Activated CD4-positive, alpha-beta memory T cell treated with anti-CD3 and anti-CD28 coated beads, Interleukin-2, amount 10 ng/mL, durations not matched to agents 7 days and 5 days (primary cell): ENCODE measurements around the gene PTX4. TPM values are rescaled to one million over a fixed set of nuclear protein-coding genes. Genes with fewer than 3 reads are reported as not detected.

Experiments
- CTCF ChIA-PET: fragments of 350-600 bp; sonication (Branson Sonifier 250); formaldehyde crosslinking; loops from one replicate; lab custom pipeline; 2021; ENCODE audit warnings: antibody characterized with exemption, inconsistent platforms; lab: Charles Lee
- POLR2A ChIA-PET: fragments of 350-600 bp; sonication (Branson Sonifier 250); formaldehyde crosslinking; loops from one replicate; lab custom pipeline; 2021; ENCODE audit warnings: antibody characterized with exemption; lab: Charles Lee
- DNase-seq: peaks from one replicate; pipeline ENCODE4 v3.0.0-alpha.2; 2020
- H3K27ac Mint-ChIP-seq: one replicate; pipeline ENCODE4 v1.8.0; 2021; ENCODE audit warnings: mild to moderate bottlenecking, mixed read lengths
- H3K27me3 Mint-ChIP-seq: one replicate; pipeline ENCODE4 v1.8.0; 2021; ENCODE audit warnings: mixed read lengths
- H3K36me3 Mint-ChIP-seq: one replicate; pipeline ENCODE4 v1.8.0; 2021; ENCODE audit warnings: low read depth, mixed read lengths
- H3K4me1 Mint-ChIP-seq: one replicate; pipeline ENCODE4 v1.8.0; 2021; ENCODE audit warnings: mixed read lengths
- H3K4me3 Mint-ChIP-seq: one replicate; pipeline ENCODE4 v1.8.0; 2021; ENCODE audit warnings: mild to moderate bottlenecking, mixed read lengths
- H3K9me3 Mint-ChIP-seq: one replicate; pipeline ENCODE4 v1.8.0; 2021; ENCODE audit warnings: mixed read lengths
- total RNA-seq, 2 experiments: library from RNA; stranded (reverse); gene quantifications; one replicate each; pipeline ENCODE4 v1.2.3, GENCODE V29; 2021

PTX4 gene
- total RNA-seq, 2 experiments from 2014 or later = not detected

- no peak overlapping the region for H3K4me3 Mint-ChIP-seq
- no peak overlapping the region for H3K27ac Mint-ChIP-seq
- DNase-seq = no peak
- CTCF ChIA-PET = interaction anchor here (0.6 kb wide), 1 partner anchor 20 kb away, joined by 3 read pairs; no protein-coding TSS in a partner anchor
- H3K4me1 Mint-ChIP-seq = no peaks in the 10 kb centered on the region
- no peaks in the 10 kb centered on the region for H3K27me3 Mint-ChIP-seq
- peaks cover 2% of the 10 kb centered on the region for H3K9me3 Mint-ChIP-seq
- peaks cover 16% of the 10 kb centered on the region for H3K36me3 Mint-ChIP-seq
- POLR2A ChIA-PET = no interaction called here
Measured at GRCh38 chr16:1514507-1514906, 25.8 kb upstream of the PTX4 start.

DNA sequence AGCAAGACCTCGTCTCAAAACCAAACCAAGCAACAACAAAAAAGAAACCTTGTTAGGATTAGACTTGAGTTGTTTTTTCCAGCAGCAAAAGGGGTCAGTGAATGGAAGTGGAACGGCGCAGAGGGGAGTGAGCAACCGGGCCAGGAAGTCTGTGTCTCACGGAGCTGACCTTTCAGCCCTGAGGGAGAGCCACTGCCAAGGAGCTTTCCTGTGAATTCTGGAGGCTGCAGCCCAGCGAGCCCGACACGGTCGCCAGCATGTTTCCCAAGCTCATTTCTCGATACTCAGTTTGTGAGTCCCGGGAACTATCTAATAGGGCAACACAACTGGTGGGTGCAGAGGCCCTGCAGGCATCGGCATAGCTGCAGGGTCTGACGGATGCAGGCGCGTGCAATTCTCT is 24.0 kb upstream of the PTX4 start:
- Mint-ChIP-seq H3K4me3 (no peak overlapping the region), H3K36me3 (peaks cover 16% of the 10 kb centered on the region), H3K9me3 (peaks cover 2% of the 10 kb centered on the region), H3K27me3 (no peaks in the 10 kb centered on the region), H3K4me1 (no peaks in the 10 kb centered on the region), H3K27ac (no peak overlapping the region)
- POLR2A ChIA-PET = interaction anchor here (0.7 kb wide), 1 partner anchor 20 kb away, joined by 3 read pairs; no protein-coding TSS in a partner anchor
- DNase-seq = no peak
- CTCF ChIA-PET = interaction anchor here (0.9 kb wide), 1 partner anchor 150 kb away, joined by 3 read pairs; no protein-coding TSS in a partner anchor

GRCh38 chr16:1511662-1512569 is 23.2 kb upstream of the PTX4 start:
- no peak for DNase-seq
- ChIA-PET CTCF (interaction anchor here (0.5 to 0.9 kb wide), 2 partner anchors 27 to 149 kb away, joined by 3 read pairs; no protein-coding TSS in a partner anchor), POLR2A (interaction anchor here (0.7 kb wide), 1 partner anchor 19 kb away, joined by 3 read pairs; no protein-coding TSS in a partner anchor)
- Mint-ChIP-seq H3K27ac (no peak overlapping the region), H3K4me1 (no peaks in the 10 kb centered on the region), H3K9me3 (peaks cover 2% of the 10 kb centered on the region), H3K27me3 (no peaks in the 10 kb centered on the region), H3K36me3 (peaks cover 18% of the 10 kb centered on the region), H3K4me3 (no peak overlapping the region)

DNA sequence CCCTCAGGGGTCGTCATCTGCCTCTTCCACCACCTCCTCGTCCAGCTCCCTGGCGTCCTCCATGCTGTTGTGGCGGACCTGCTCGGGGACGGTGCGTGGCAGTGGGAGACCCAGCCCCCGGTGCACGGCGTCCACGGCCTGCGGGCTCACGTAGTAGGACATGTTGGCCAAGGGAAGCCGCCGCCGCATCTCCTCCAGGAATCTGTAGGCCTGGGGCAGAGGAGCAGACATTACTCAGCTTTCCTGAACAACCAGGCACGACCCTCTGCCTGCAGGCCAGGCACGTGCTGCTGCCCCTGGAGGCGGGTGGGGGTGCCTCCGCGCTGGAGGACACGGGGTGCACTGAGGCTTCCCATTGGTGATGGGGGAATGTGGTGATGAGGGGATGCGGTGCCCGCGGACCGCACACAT is 22.2 kb upstream of the PTX4 start:
- no peaks in the 10 kb centered on the region for H3K27me3 Mint-ChIP-seq
- CTCF ChIA-PET = no interaction called here
- no peak for DNase-seq
- H3K36me3 Mint-ChIP-seq = peaks cover 18% of the 10 kb centered on the region
- no peak overlapping the region for H3K27ac Mint-ChIP-seq
- H3K4me3 Mint-ChIP-seq = no peak overlapping the region
- H3K9me3 Mint-ChIP-seq = peaks cover 2% of the 10 kb centered on the region
- no peaks in the 10 kb centered on the region for H3K4me1 Mint-ChIP-seq
- POLR2A ChIA-PET = no interaction called here

GRCh38 chr16:1510272-1510671 is 21.5 kb upstream of the PTX4 start:
- CTCF ChIA-PET = no interaction called here
- Mint-ChIP-seq H3K4me1 (no peaks in the 10 kb centered on the region), H3K9me3 (peaks cover 2% of the 10 kb centered on the region), H3K4me3 (no peak overlapping the region), H3K36me3 (peaks cover 21% of the 10 kb centered on the region), H3K27me3 (no peaks in the 10 kb centered on the region), H3K27ac (no peak overlapping the region)
- POLR2A ChIA-PET = no interaction called here
- DNase-seq = no peak

DNA sequence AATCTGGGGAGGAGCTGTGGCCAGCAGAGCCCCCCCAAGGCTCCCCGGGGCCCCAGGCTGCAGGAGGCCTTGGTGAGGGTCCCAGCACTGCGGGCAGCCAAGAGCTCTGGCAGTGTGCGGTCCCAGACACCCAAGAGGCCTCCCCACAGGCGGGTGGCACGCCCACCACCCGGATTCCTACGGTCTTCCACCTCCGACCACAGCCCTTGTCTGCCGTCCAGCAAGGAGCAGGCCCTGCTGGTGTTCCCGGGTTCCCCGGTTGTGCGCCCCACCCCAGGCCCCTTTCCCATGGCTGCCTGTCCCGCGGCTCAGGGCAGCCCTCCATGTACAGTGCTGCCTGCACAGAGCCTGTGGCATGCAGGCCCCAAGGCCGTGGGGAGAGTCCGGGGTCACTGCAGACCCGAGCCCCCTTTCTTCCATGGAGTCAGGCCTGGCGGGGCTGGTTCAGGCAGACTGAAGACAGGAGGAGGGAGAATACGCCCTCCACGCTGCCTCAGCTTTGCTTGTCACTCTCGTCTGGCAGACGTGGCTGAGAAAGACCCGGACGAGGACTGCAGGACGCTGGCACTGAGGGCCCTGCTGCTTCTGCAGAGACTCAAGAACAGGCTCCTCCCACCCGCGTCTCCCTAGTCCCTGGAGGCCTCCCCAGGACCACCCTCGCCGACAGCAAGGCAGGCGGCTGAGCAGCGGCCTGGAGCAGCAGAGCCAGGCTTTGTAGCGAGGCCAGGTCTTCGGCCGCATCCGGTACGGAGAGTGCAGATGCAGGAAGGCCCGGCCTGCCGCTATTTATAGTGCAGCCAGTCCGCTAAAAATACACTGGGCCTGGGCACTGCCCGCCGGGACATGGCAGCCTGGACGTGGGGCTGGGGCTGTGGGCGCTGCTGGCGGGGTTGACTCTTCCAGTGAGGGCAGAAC is 20.8 kb upstream of the PTX4 start:
- no peaks in the 10 kb centered on the region for H3K4me1 Mint-ChIP-seq
- CTCF ChIA-PET = no interaction called here
- POLR2A ChIA-PET = no interaction called here
- peaks cover 2% of the 10 kb centered on the region for H3K9me3 Mint-ChIP-seq
- peaks cover 21% of the 10 kb centered on the region for H3K36me3 Mint-ChIP-seq
- no peak for DNase-seq
- no peak overlapping the region for H3K4me3 Mint-ChIP-seq
- no peaks in the 10 kb centered on the region for H3K27me3 Mint-ChIP-seq
- no peak overlapping the region for H3K27ac Mint-ChIP-seq

DNA sequence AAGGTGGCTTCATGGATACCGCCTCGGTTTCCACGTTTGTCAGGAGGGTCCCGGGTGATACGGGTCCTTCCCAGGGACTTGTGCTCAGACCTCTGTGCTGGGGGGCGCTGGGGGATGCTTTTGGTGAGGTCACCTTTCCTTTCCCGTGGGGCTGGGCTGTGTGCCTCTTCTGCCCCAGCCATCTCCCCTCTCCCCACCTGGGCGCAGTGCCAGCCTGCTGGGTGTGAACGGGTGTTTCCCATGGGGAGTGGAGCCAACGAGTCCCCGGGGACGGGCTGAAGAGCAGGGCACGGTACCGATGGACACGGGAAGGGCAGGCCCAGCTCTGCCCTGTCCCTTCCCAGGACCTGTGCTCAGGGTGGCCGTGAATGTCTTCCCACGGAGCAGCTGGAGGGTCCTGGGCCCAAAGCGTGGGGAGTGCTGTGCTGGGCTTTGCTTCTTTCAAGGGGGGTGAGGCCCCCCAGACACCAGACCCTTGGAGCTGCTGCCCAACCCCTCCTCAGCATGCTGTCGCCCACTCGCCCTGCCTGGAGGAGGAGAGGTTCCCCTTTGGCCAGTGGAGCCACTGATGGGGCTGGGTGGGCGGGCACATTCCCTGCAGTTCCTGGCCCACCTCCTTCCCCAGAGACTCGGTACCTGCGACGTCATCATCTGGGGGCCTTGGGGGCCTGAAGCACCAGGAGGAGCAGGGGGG is 19.9 kb upstream of the PTX4 start:
- POLR2A ChIA-PET = no interaction called here
- CTCF ChIA-PET = no interaction called here
- no peak overlapping the region for H3K27ac Mint-ChIP-seq

DNA sequence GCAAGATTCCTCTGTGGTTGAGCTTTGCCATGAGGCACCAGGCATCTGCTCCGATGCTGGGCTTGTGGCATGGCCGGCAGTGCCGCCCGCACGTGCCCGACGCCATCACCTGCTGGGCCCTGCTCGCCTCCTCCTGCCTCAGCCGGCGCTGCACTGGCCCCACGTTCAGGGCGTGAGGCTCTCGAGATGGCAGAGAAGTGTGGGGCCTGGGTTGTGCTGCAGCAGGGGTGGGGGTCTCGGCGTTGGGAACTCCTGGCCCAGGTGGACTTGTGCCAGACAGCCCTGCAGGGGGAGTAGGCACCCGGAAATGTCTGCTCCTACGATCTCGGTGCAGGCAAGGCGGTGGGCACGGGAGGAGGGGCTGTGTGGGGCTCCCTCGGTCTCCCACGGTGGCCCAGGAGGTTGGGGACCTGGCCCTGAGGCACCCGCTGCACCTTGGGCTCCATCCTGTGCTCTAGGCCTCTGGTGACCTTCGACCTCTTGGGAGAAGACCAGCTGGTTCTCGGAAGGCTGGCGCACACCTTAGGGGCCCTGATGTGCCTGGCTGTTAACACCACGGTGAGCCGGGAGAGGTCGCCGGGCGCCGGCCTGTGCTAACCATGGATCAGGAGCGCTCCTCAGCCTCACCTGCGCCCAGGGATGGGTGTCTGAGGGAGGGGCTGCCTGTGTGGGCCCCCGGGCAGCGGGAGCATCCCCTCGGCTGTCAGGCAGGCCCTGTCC is 17.9 kb upstream of the PTX4 start:
- no peak for DNase-seq
- Mint-ChIP-seq H3K27me3 (no peaks in the 10 kb centered on the region), H3K27ac (no peak overlapping the region), H3K4me3 (no peak overlapping the region), H3K4me1 (no peaks in the 10 kb centered on the region), H3K9me3 (no peaks in the 10 kb centered on the region), H3K36me3 (peaks cover 26% of the 10 kb centered on the region)
- ChIA-PET POLR2A (no interaction called here), CTCF (no interaction called here)

More for the DNA sequence above, 19.9 kb upstream of the PTX4 start:
- H3K9me3 Mint-ChIP-seq = no peaks in the 10 kb centered on the region
- H3K4me3 Mint-ChIP-seq = no peak overlapping the region
- DNase-seq = no peak
- H3K27me3 Mint-ChIP-seq = no peaks in the 10 kb centered on the region
- no peaks in the 10 kb centered on the region for H3K4me1 Mint-ChIP-seq
- peaks cover 23% of the 10 kb centered on the region for H3K36me3 Mint-ChIP-seq

GRCh38 chr16:1505912-1506311 is 17.2 kb upstream of the PTX4 start:
- POLR2A ChIA-PET = no interaction called here
- no peak overlapping the region for H3K4me3 Mint-ChIP-seq
- CTCF ChIA-PET = no interaction called here

DNA sequence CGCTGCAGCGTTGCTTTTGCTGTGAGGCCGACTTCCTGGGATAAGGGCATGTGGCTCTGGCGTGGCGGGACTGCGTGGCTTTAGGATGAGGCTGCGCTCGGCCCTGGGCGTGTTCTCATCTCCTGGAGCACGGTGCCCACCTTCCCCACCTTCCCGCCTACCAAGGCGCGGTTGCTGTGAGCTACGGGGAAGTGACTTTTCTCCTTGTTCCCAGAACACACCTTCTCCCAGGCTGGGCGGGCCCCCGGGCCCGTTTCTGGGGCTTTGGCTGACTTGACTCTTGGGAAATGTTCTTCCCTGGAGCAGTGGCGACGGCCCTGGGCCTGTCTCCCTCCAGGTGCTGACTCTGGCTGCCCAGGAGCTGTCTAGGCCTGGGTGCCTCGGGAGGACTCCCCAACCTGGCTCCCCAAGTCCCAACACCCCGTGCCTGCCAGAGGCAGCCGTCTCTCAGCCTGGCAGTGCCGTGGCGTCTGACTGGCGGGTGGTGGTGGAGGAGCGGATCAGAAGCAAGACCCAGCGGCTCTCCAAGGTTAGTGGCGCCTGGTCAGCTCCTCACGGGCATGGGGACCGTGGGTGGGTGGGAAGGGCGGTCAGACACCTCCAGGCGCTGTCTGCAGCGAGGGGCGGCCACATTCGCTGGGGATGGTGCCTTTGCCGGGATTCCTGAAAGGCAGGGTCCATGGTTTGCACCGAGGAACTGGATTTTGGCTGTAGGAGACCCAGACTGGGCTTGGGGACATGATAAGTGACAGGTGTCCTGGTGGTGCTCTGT is 16.5 kb upstream of the PTX4 start:
- no peak overlapping the region for H3K4me3 Mint-ChIP-seq
- CTCF ChIA-PET = no interaction called here
- no peak for DNase-seq
- no peaks in the 10 kb centered on the region for H3K4me1 Mint-ChIP-seq
- H3K27ac Mint-ChIP-seq = no peak overlapping the region
- no peaks in the 10 kb centered on the region for H3K27me3 Mint-ChIP-seq
- H3K36me3 Mint-ChIP-seq = peaks cover 20% of the 10 kb centered on the region
- no peaks in the 10 kb centered on the region for H3K9me3 Mint-ChIP-seq
- POLR2A ChIA-PET = no interaction called here

More at GRCh38 chr16:1505912-1506311, 17.2 kb upstream of the PTX4 start:
- Mint-ChIP-seq H3K36me3 (peaks cover 22% of the 10 kb centered on the region), H3K27ac (no peak overlapping the region), H3K4me1 (no peaks in the 10 kb centered on the region), H3K27me3 (no peaks in the 10 kb centered on the region), H3K9me3 (no peaks in the 10 kb centered on the region)
- no peak for DNase-seq

GRCh38 chr16:1503110-1503955 is 14.6 kb upstream of the PTX4 start:
- POLR2A ChIA-PET = interaction anchor here (1.4 kb wide), 1 partner anchor 10 kb away, joined by 6 read pairs; the partner anchor contains the start of gene TELO2
- Mint-ChIP-seq H3K4me3 (no peak overlapping the region), H3K27ac (no peak overlapping the region), H3K36me3 (peaks cover 21% of the 10 kb centered on the region), H3K4me1 (no peaks in the 10 kb centered on the region), H3K9me3 (no peaks in the 10 kb centered on the region), H3K27me3 (no peaks in the 10 kb centered on the region)
- DNase-seq = no peak
- CTCF ChIA-PET = no interaction called here
